HAP-1 (cell line): ENCODE data around the gene BIN2.

Source experiments
- DNase-seq, 2 experiments: peaks; one replicate each; pipeline ENCODE4 v3.0.0-alpha.2; 2016 to 2020; ENCODE audit warnings: low spot score in 2 of 2
- H3K27me3 ChIP-seq: fragments of 250-450 bp; sonication (Bioruptor Pico); 2 replicates; pipeline ENCODE4 v1.5.1; 2020; ENCODE audit warnings: low read depth, mild to moderate bottlenecking, moderate library complexity
- H3K36me3 ChIP-seq: fragments of 250-450 bp; sonication (Bioruptor Pico); replicated peaks from 2 replicates; pipeline ENCODE4 v1.5.1; 2020; ENCODE audit warnings: mild to moderate bottlenecking
- H3K4me1 ChIP-seq: fragments of 250-450 bp; sonication (Bioruptor Pico); 2 replicates; pipeline ENCODE4 v1.5.1; 2020; ENCODE audit warnings: mild to moderate bottlenecking
- H3K4me3 ChIP-seq: fragments of 250-450 bp; sonication (Bioruptor Pico); 2 replicates; pipeline ENCODE4 v1.5.1; 2020; ENCODE audit warnings: mild to moderate bottlenecking, moderate library complexity
- H3K9me3 ChIP-seq: fragments of 250-450 bp; sonication (Bioruptor Pico); 2 replicates; pipeline ENCODE4 v1.5.1; 2020; ENCODE audit warnings: mild to moderate bottlenecking, moderate library complexity
- in situ Hi-C: fragments of 300-500 bp; cut with MboI; formaldehyde crosslinking; loops from 3 replicates; pipeline ENCODE4 v1.14.3; 2020; ENCODE audit warnings: low sequenced_read_pairs, inconsistent platforms, mixed read lengths

Gene BIN2

GRCh38 chr12:51323966-51324895, at the start of gene BIN2:
Gene BIN2, minus strand, starts transcription at chr12:51324174. Its CDS starts 72 bp downstream, at chr12:51324102.
- no peaks in the 10 kb centered on the region for H3K36me3 ChIP-seq
- in situ Hi-C loops = no loop called here
- no peaks in the 10 kb centered on the region for H3K27me3 ChIP-seq
- no peaks in the 10 kb centered on the region for H3K9me3 ChIP-seq
- H3K4me1 ChIP-seq = peaks cover 23% of the 10 kb centered on the region
- no peak for DNase-seq
- H3K4me3 ChIP-seq = no peak within 1 kb of the TSS

DNA sequence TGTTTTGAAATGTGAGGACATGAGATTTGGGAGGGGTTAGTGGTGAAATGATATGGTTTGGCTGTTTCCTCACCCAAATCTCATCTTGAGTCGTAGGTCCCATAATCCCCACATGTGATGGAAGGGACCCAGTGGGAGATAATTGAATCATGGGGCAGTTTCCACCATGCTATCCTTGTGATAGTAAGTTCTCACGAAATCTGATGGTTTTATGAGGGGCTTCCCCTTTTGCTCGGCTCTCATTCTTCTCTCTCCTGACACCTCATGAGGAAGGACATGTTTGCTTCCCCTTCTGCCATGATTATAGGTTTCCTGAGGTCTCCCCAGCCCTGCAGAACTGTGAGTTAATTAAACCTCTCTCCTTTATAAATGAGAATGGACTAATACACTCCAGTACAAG, 49.2 kb upstream of the BIN2 start:
- in situ Hi-C loops = no loop called here
- Histone ChIP-seq H3K4me3 (no peak overlapping the region), H3K4me1 (peaks cover 9% of the 10 kb centered on the region; the same call in 1 of the 2 replicates), H3K27me3 (no peaks in the 10 kb centered on the region), H3K36me3 (0 out of 2 replicates have a peak, but pooled peaks cover 3% of the 10 kb centered on the region), H3K9me3 (no peaks in the 10 kb centered on the region)
- no peak for DNase-seq

DNA sequence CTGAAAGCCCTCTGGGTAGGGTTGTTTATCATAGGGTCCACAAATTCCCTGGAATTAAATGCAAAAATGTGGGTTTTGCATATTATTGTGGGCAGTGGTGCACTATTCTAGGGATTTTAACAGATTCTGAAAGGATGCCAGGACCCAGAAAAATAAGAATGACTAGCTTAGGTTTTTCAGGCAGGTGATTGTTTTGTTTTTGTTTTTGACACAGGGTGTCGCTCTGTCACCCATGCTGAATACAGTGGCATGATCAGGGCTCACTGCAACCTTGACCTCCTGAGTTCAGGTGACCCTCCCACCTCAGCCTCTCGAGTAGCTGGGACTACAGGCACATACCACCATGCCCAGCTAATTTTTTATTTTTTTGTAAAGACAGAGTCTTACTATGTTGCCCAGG, 48.0 kb upstream of the BIN2 start:
- 0 out of 2 replicates have a peak, but pooled peaks cover 3% of the 10 kb centered on the region for H3K36me3 ChIP-seq

GRCh38 chr12:51371295-51371953, 47.5 kb upstream of the BIN2 start:
- Histone ChIP-seq H3K36me3 (0 out of 2 replicates have a peak, but pooled peaks cover 3% of the 10 kb centered on the region), H3K9me3 (no peaks in the 10 kb centered on the region), H3K4me3 (no peak overlapping the region), H3K4me1 (peaks cover 9% of the 10 kb centered on the region; the same call in 1 of the 2 replicates), H3K27me3 (no peaks in the 10 kb centered on the region)
- peak; percentile 34 to 60 for DNase-seq
- in situ Hi-C loops = no loop called here

More for the DNA sequence above, 48.0 kb upstream of the BIN2 start:
- H3K4me1 ChIP-seq = peaks cover 9% of the 10 kb centered on the region; the same call in 1 of the 2 replicates
- H3K27me3 ChIP-seq = no peaks in the 10 kb centered on the region
- in situ Hi-C loops = no loop called here
- H3K4me3 ChIP-seq = no peak overlapping the region
- no peak for DNase-seq
- H3K9me3 ChIP-seq = no peaks in the 10 kb centered on the region

DNA sequence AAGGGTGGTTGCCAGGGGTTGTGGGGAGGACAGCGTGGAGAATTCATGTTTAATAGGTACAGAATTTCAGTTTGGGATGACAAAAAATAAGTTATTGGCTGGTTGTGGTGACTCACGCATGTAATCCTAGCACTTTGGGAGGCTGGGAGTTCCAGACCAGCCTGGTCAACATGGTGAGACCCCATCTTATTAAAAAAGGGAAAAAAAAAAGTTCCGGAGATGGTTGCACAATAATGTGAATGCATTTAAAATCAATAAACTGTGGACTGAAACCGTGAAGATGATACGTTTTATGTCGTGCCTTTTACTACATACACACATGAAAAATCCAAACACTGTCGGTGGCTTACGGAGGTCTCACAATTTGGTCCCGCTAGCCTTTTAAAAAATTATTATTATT, 46.7 kb upstream of the BIN2 start:
- Histone ChIP-seq H3K36me3 (0 out of 2 replicates have a peak, but pooled peaks cover 3% of the 10 kb centered on the region), H3K27me3 (no peaks in the 10 kb centered on the region), H3K4me3 (no peak overlapping the region), H3K4me1 (peaks cover 9% of the 10 kb centered on the region; the same call in 1 of the 2 replicates), H3K9me3 (no peaks in the 10 kb centered on the region)
- DNase-seq = no peak
- in situ Hi-C loops = no loop called here

DNA sequence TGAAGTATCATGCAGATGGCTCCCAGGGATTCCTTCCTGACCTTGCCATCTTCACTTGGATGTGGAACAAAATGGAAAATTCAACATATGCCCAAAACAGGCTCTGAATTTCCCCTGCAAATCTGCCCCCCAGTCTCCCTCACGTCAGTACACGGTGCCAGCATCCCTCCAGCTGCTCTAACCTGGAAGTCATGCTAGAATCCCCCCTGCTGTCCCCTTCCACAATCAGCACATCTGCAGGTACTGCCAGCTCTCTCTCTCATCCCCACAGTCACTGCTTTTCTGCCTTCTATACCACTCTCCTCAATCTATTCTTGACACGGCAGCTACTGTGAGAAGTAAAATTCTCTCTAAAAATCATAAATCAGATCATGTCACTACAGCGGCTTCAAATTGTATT, 45.6 kb upstream of the BIN2 start:
- H3K4me1 ChIP-seq = peaks cover 9% of the 10 kb centered on the region; the same call in 1 of the 2 replicates
- H3K36me3 ChIP-seq = 0 out of 2 replicates have a peak, but pooled peaks cover 3% of the 10 kb centered on the region
- no peak overlapping the region for H3K4me3 ChIP-seq
- no peaks in the 10 kb centered on the region for H3K27me3 ChIP-seq
- DNase-seq = no peak
- no peaks in the 10 kb centered on the region for H3K9me3 ChIP-seq
- in situ Hi-C loops = no loop called here

- no peak overlapping the region for H3K4me3 ChIP-seq
- H3K36me3 ChIP-seq = 0 out of 2 replicates have a peak, but pooled peaks cover 3% of the 10 kb centered on the region
- H3K4me1 ChIP-seq = peaks cover 9% of the 10 kb centered on the region; the same call in 1 of the 2 replicates
- no peaks in the 10 kb centered on the region for H3K9me3 ChIP-seq
- DNase-seq = no peak
- in situ Hi-C loops = no loop called here
- no peaks in the 10 kb centered on the region for H3K27me3 ChIP-seq
These were observed 44.9 kb upstream of the BIN2 start for GRCh38 chr12:51368640-51369517.

DNA sequence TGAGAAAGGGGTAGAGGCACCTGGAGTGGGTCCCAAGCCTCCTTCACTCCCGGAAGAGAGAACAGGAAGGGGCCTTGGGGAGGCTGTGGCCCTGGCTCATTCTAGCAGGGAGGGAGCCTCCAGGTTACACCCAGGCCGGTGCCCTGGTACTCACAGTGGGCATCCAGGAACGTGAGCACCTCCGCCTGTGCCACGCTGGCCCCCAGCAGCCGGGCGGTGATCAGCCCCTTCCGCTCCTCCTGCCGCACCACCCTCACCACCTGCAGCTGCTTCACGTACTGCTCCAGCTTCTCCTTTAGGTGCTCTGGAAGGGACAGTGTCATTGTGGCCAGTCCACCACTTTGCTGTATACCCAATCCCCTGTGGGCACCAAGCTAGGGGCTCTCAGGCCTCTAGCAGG, 41.3 kb upstream of the BIN2 start:
- in situ Hi-C loops = no loop called here
- H3K27me3 ChIP-seq = no peaks in the 10 kb centered on the region
- H3K4me3 ChIP-seq = no peak overlapping the region
- no peak for DNase-seq
- H3K9me3 ChIP-seq = no peaks in the 10 kb centered on the region
- no peaks in the 10 kb centered on the region for H3K36me3 ChIP-seq
- no peaks in the 10 kb centered on the region for H3K4me1 ChIP-seq

- no peak for DNase-seq
- H3K4me1 ChIP-seq = no peaks in the 10 kb centered on the region
- in situ Hi-C loops = no loop called here
- no peak overlapping the region for H3K4me3 ChIP-seq
- H3K9me3 ChIP-seq = no peaks in the 10 kb centered on the region
- no peaks in the 10 kb centered on the region; the same call in 1 of the 2 replicates for H3K36me3 ChIP-seq
- no peaks in the 10 kb centered on the region for H3K27me3 ChIP-seq
These were observed 40.0 kb upstream of the BIN2 start for GRCh38 chr12:51364001-51364400.

GRCh38 chr12:51362747-51363342, 38.9 kb upstream of the BIN2 start:
- in situ Hi-C loops = no loop called here
- DNase-seq = no peak
- Histone ChIP-seq H3K9me3 (no peaks in the 10 kb centered on the region), H3K27me3 (no peaks in the 10 kb centered on the region), H3K36me3 (no peaks in the 10 kb centered on the region; the same call in 1 of the 2 replicates), H3K4me3 (no peak overlapping the region), H3K4me1 (no peaks in the 10 kb centered on the region)

- DNase-seq = no peak
- H3K4me1 ChIP-seq = no peaks in the 10 kb centered on the region
- H3K36me3 ChIP-seq = no peaks in the 10 kb centered on the region; the same call in 1 of the 2 replicates
- H3K4me3 ChIP-seq = no peak overlapping the region
- no peaks in the 10 kb centered on the region for H3K27me3 ChIP-seq
- H3K9me3 ChIP-seq = no peaks in the 10 kb centered on the region
- in situ Hi-C loops = no loop called here
These were observed 38.3 kb upstream of the BIN2 start for GRCh38 chr12:51362307-51362706.

DNA sequence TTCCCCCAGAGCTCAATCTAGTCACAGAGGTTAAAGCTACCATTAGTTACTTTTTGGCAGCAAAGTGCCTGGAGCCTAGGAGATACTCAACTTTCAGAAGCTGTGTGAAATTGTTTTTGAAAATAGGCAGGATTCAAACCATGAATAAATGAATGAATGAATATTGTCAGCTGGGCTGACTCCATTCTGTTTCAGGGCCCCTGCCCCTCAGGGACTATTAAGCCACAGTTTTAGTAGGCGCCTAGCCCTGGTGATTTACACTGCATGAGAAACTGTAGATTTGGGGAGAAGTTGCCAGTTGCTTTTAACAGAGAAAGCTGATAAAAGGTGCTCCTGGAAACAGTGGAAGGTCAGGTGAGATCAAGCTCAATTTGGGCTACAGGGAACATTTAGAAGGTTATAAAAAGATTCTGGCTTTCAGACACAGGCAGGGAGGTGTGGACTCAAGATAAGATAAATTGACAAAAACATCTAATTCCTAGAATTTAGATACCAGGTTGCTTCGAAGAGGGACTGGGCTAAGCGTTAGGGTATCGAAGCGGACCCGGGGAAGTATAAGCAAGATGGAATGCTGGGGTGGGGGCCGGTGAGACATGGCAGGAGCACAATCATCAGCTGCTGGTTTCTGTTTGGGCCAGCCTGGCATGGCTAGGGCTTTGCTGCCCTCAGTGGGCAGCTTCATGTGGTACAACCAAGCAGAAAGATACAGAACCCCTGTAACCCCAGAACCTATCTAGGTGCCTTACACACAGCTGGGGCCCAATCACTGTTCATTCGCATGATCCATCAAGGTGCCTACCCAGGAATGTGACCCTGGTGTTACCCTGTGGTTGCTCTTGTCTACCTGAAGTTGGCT, 37.4 kb upstream of the BIN2 start:
- H3K36me3 ChIP-seq = no peaks in the 10 kb centered on the region; the same call in 1 of the 2 replicates
- no peaks in the 10 kb centered on the region for H3K4me1 ChIP-seq
- in situ Hi-C loops = no loop called here
- H3K9me3 ChIP-seq = no peaks in the 10 kb centered on the region
- H3K27me3 ChIP-seq = no peaks in the 10 kb centered on the region
- DNase-seq = no peak
- H3K4me3 ChIP-seq = no peak overlapping the region
